Muscle layer of duodenum (tissue), 2 donors: ENCODE data around the gene INIP.
"Not testable (repeated sequence)": the region's sequence is repeated elsewhere in the genome, so short reads cannot be mapped to it uniquely, and the experiment has no call there.

Experiments
- H3K27ac ChIP-seq: one replicate; pipeline ENCODE4 v1.7.0; 2013; ENCODE audit warnings: mild to moderate bottlenecking, low read length
- H3K27me3 ChIP-seq: one replicate; pipeline ENCODE4 v1.7.0; 2013; ENCODE audit warnings: low read depth, mild to moderate bottlenecking, control low read depth, low read length
- H3K36me3 ChIP-seq, 2 donors: one replicate each; pipeline ENCODE4 v1.7.0; 2013; ENCODE audit warnings: low read length in 2 of 2, control low read depth in 1 of 2, mild to moderate bottlenecking in 1 of 2; ENCODE audit not compliant: insufficient read depth in 2 of 2, control insufficient read depth in 1 of 2
- H3K4me1 ChIP-seq, 2 donors: one replicate each; pipeline ENCODE4 v1.7.0; 2013; ENCODE audit warnings: low read length in 2 of 2, mild to moderate bottlenecking in 2 of 2, control low read depth in 1 of 2, moderate library complexity in 1 of 2; ENCODE audit not compliant: insufficient read depth in 2 of 2, control insufficient read depth in 1 of 2
- H3K4me3 ChIP-seq, 2 donors: one replicate each; pipeline ENCODE4 v1.7.0; 2013; ENCODE audit warnings: low read length in 2 of 2, low read depth in 1 of 2, mild to moderate bottlenecking in 1 of 2
- H3K9me3 ChIP-seq, 2 donors: one replicate each; pipeline ENCODE4 v1.7.0; 2013; ENCODE audit warnings: low read length in 2 of 2, control low read depth in 1 of 2, mild to moderate bottlenecking in 1 of 2; ENCODE audit not compliant: control insufficient read depth in 1 of 2
- donor health status: healthy.

INIP gene

DNA sequence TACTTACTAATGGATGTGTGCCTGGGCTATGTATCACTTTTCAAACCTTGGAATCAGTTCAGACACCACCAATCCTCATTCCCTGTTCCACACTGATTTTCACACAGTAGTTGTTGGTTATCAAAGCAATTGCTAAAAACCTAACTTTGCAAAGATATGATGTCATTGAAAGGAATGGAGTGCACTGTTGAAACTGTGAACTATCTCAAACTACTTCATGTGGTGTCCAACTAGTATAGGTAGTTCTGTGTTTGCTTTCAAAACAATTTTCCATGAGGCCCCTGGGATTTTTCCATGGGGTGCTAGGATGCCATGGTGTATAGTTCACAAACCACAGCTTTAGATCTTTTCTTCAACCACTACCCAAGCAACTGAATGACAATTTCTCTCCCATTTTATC lies 17.8 kb downstream of the INIP start:
- Histone ChIP-seq H3K36me3 (peaks cover 7% of the 10 kb centered on the region in 2 donors), H3K27me3 (no peaks in the 10 kb centered on the region), H3K4me3 (no peak overlapping the region), H3K27ac (no peak overlapping the region), H3K4me1 (no peaks in the 10 kb centered on the region), H3K9me3 (no peaks in the 10 kb centered on the region)

DNA sequence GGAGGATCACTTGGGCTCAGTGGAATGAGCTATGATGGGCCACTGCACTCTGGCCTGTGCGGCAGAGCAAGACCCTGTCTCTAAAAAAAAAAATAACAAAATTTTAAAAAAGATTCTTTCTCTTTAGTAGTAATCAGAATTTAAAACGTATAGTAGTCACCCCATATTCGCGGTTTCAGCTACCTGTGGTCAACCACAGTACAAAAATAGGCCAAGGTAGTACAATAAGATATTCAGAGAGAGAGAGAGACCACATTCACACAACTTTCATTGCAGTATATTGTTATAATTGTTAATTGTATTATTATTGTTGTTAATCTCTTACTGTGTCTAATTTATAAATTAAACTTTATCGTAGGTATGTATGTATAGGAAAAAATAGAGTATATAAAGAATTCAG lies 18.7 kb downstream of the INIP start:
- Histone ChIP-seq H3K27me3 (no peaks in the 10 kb centered on the region), H3K4me1 (no peaks in the 10 kb centered on the region), H3K9me3 (no peaks in the 10 kb centered on the region), H3K27ac (no peak overlapping the region), H3K4me3 (no peak overlapping the region), H3K36me3 (peaks cover 7% of the 10 kb centered on the region in 2 donors)

DNA sequence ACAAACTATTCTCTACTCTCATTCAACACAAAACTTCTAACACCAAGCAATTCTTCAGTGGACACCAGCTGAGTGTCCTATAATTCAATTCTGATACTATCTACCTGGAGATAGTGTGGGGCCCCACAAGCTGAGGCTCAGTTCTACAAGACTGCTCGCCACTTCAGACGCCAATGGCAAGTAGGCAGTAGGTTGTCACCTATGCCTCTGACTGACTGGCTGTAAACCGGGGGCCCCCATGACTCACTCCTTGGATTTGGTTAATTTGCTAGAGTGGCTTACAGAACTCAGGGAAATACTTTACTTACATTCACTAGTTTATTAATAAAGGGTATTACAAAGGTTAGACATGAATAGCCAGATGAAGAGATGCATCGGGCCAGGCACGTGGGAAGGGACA lies 21.5 kb downstream of the INIP start:
- Histone ChIP-seq H3K36me3 (peaks cover 7 to 18% of the 10 kb centered on the region in 2 donors), H3K27ac (no peak overlapping the region), H3K4me1 (no peaks in the 10 kb centered on the region), H3K27me3 (no peaks in the 10 kb centered on the region), H3K4me3 (no peak overlapping the region), H3K9me3 (no peaks in the 10 kb centered on the region)

DNA sequence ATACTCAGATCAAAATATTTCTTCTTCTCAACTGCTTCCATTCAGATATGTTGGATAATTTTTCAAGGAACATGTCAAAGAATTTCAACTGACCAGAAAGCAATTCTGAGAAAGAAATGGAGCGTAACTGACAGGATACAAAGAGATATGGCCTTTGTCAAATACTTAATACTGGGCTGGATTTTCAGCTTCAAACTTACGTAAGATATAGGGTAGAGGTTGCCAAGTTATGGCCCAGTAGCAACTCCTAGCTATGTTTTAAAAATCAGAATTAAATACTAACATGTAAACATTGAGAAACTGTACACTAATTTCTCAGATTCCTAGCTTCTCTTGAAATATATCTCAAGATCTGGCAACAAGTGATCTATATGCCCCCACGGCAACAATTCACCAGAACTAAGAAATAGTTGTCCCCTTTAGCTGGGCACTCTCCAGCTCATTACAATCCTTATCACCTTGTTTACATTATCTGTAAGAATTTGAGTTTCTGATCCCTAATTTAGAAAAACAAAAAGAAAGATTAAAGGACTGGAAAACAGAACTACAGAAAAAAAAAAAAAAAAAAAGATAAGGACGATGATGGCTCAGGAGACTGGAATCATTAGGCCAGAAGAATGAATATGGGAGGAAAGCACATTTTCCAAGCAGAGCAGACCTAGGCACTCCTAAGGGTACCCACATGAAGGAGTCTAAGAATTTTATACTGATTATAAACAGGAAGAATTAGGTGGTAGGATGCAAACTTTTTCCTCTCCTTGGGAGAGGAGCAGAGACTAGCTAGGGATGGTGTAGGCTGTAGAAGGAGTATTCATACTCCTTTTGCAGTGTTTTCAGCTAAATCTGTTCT lies 23.0 kb downstream of the INIP start:
- Histone ChIP-seq H3K36me3 (peaks cover 18 to 34% of the 10 kb centered on the region in 2 donors), H3K4me3 (no peak overlapping the region)

DNA sequence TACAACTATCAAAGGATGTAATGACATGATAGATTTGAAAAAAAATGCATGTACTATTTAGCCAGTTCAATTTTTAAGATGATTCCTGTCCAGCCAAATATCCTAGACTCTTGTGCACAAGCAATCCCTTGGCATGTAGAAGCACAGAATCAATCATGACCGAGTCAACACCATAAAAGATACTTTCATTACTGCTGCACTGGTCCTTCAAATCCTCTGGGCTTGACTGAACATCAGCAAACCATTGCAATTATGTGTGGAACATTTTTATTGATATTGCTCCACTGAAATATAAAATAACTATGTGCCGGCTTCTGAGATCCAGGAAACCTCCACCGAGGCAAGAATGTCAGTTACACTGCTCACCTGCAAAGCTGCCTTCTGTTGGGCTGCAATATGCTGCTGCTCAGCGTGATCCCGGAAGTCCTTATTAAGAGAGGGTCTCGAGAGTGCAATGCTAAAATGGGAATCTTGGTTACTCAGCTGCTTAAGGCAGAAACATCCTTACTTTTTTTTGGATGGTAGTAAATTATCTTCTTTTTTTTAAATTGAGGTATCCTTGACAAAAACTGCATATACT lies 28.7 kb downstream of the INIP start:
- Histone ChIP-seq H3K27ac (no peak overlapping the region), H3K4me1 (no peaks in the 10 kb centered on the region), H3K27me3 (no peaks in the 10 kb centered on the region), H3K9me3 (no peaks in the 10 kb centered on the region), H3K4me3 (no peak overlapping the region), H3K36me3 (peaks cover 30 to 52% of the 10 kb centered on the region in 2 donors)

More for the DNA sequence above, 23.0 kb downstream of the INIP start:
- no peaks in the 10 kb centered on the region for H3K9me3 ChIP-seq
- H3K27me3 ChIP-seq = no peaks in the 10 kb centered on the region
- H3K27ac ChIP-seq = no peak overlapping the region
- no peaks in the 10 kb centered on the region for H3K4me1 ChIP-seq

DNA sequence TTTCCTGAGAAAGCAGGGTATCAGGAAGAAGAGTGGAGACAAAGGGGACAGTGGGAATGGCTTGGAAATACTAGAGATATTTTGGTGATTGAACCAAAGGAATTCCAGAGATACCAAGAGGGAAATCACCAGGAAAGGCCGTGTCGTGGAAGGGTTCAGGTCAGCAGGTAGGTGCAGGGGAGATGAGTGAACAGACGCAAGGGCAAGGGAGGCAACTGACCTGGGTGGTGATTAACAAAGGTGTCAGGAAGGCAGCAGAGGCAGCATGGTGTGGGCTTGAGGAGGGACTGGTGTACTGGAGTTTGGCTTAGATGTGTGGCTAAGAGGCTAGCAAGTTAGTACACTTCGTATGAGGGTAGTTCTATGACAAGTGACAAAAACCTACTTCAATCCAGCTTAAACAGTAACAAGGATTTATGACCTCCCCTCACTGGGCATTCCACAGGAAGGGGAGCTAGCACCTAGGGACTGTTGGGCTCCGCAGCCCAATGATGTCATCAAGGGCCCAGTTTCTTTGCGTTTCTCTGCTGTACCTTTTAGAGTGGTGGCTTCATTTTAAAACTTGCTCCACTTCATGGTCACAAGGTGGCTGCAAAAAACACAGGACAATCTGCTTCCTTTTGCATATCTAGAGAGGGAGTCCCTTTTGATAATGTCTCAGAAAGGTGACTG lies 37.0 kb downstream of the INIP start:
- Histone ChIP-seq H3K36me3 (peaks cover 2 to 5% of the 10 kb centered on the region in 2 donors), H3K27ac (no peak overlapping the region), H3K27me3 (no peaks in the 10 kb centered on the region), H3K9me3 (peaks cover 3 to 19% of the 10 kb centered on the region in 2 donors), H3K4me1 (no peaks in the 10 kb centered on the region), H3K4me3 (no peak overlapping the region)

DNA sequence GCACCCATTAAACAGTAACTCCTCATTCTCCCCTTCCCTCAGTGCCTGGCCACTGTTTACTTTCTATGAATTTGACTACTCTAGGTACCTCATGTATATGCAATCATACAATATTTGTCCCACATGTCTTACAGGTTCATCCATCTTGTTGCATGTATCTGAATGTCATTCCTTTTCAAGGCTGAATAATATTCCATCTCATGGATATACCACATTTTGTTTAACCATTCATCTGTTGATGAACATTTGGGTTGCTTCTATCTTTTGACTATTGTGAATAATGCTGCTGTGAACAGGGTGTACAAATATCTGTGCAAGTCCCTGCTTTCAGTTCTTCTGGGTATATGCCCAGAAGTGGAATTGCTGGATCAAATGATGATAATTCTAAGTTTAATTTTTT lies 40.9 kb downstream of the INIP start:
- H3K9me3 ChIP-seq = peaks cover 3 to 19% of the 10 kb centered on the region in 2 donors
- no peaks in the 10 kb centered on the region for H3K36me3 ChIP-seq
- no peaks in the 10 kb centered on the region for H3K4me1 ChIP-seq
- H3K27ac ChIP-seq = no peak overlapping the region
- H3K4me3 ChIP-seq = no peak overlapping the region
- H3K27me3 ChIP-seq = no peaks in the 10 kb centered on the region

DNA sequence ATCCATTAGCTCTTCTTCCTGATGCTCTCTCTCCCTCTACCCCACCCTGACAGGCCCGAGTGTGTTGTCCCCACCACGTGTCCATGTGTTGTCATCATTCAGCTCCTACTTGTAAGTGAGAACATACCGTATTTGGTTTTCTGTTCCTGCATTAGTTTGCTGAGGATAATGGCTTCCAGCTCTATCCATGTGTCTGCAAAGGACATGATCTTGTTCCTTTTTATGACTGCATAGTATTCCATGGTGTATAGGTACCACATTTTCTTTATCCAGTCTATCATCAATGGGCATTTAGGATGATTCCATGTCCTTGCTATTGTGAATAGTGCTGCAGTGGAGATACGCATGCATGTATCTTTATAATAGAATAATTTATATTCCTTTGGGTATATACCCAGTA lies 44.7 kb downstream of the INIP start:
- not testable (repeated sequence) for H3K27ac ChIP-seq, H3K27me3 ChIP-seq, H3K4me1 ChIP-seq

DNA sequence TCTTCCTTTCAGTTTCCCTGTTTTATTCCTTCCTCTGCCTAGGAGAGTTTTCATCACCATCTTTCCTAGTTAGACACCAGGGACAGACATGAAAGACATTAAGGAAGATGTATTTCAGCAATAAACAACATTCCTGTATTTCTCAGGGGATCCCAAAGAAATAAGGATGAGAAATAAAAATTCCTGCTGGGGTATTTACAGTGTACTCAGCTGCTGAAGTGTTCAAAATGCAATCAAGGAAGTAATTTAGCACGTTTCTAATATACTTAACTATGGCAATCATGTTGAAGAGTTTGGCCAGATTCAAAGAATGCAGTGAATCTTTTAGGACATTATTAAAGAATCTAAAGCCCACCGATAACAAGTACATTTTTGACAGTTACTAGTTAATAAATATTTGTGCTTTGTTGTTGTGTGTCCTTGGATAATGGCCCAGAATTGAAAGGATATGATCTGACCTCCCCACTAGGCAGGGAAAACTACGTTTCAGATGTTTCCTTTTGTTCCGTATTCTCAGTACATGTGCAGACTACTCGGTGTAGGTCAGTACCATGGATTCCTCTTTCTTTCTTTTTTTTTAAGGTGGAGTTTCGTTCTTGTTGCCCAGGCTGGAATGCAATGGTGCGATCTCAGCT lies 46.8 kb downstream of the INIP start:
- H3K4me1 ChIP-seq = no peaks in the 10 kb centered on the region
- no peaks in the 10 kb centered on the region for H3K36me3 ChIP-seq
- H3K27ac ChIP-seq = no peak overlapping the region
- no peaks in the 10 kb centered on the region for H3K27me3 ChIP-seq
- H3K4me3 ChIP-seq = no peak overlapping the region
- no peaks in the 10 kb centered on the region for H3K9me3 ChIP-seq

More for the DNA sequence above, 44.7 kb downstream of the INIP start:
- not testable (repeated sequence) for H3K4me3 ChIP-seq, H3K36me3 ChIP-seq
- H3K9me3 ChIP-seq = peaks cover 3 to 12% of the 10 kb centered on the region in 2 donors

DNA sequence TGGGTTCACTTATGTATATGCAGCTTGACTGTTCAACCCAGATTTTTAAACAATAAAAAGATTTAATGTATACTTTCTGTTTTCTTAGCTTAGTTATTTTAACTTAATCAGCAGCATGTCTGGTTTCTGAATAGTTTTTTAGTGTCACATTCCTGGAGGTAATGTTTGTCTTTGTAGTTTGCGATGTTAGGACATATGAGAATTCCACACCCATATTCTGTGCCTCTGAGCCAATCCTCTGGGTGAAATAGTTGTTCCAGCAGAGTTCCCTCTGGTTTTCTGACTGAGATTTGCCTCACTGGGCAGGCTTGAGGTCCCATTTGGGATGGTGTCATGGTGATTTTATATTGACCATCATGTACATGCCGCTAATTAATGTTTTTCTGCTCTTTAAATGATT lies 48.6 kb downstream of the INIP start:
- Histone ChIP-seq H3K9me3 (no peaks in the 10 kb centered on the region), H3K4me3 (no peak overlapping the region), H3K4me1 (no peaks in the 10 kb centered on the region), H3K27me3 (no peaks in the 10 kb centered on the region), H3K27ac (no peak overlapping the region), H3K36me3 (no peaks in the 10 kb centered on the region)

DNA sequence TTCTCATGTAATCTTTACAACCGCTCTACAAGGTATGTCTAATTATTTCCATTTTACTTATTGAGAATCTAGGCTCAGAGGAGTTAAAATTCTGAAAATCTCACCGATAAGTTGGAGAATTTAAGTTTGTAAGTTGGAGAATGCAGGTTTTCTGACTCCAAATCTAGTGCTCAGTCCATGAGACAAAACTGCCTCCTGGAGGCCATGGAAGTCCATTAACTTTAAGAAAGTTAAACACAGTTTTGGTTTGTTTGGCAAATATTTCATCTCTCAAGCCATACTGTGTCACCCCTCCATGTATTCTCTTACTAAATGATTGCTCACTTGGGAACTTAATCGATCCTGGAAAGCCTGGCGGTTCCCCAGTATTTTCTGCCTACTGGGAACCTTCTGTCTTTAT lies 52.6 kb downstream of the INIP start:
- Histone ChIP-seq H3K9me3 (no peaks in the 10 kb centered on the region), H3K4me1 (no peaks in the 10 kb centered on the region), H3K27ac (no peak overlapping the region), H3K4me3 (no peak overlapping the region), H3K36me3 (no peaks in the 10 kb centered on the region), H3K27me3 (no peaks in the 10 kb centered on the region)
